ENCODE data around the gene TMEM30A.

TMEM30A gene

GRCh38 chr6:75287424-75287823 is 2.8 kb upstream of the TMEM30A start:
- DNase-seq (ENCODE audit: low read depth), result no peak
- TF ChIP-seq CTCF (conservative IDR thresholded peaks at IDR 0.05; ENCODE audit: low read depth, low read length), result no peak

GRCh38 chr6:75286955-75287354 is 2.4 kb upstream of the TMEM30A start:
- no peak for TF ChIP-seq CTCF (conservative IDR thresholded peaks at IDR 0.05; ENCODE audit: low read depth, low read length)
- no peak for DNase-seq (ENCODE audit: low read depth)
- no peak overlapping the region for H3K4me3 ChIP-seq (ENCODE audit: low read length)

More at GRCh38 chr6:75287424-75287823, 2.8 kb upstream of the TMEM30A start:
- no peak overlapping the region for H3K4me3 ChIP-seq (ENCODE audit: low read length)

- no peak for DNase-seq (ENCODE audit: low read depth)
- H3K4me3 ChIP-seq (ENCODE audit: low read length), result peak overlapping the region; percentile 91
- no peak for TF ChIP-seq CTCF (conservative IDR thresholded peaks at IDR 0.05; ENCODE audit: low read depth, low read length)
These were observed 669 bp upstream of the TMEM30A start for GRCh38 chr6:75285283-75285639.

- TF ChIP-seq CTCF (conservative IDR thresholded peaks at IDR 0.05; ENCODE audit: low read depth, low read length), result no peak
- peak overlapping the region; percentile 91 for H3K4me3 ChIP-seq (ENCODE audit: low read length)
- no peak for DNase-seq (ENCODE audit: low read depth)
These were observed 523 bp downstream of the TMEM30A start for GRCh38 chr6:75283907-75284631.

- no peak for TF ChIP-seq CTCF (conservative IDR thresholded peaks at IDR 0.05; ENCODE audit: low read depth, low read length)
- no peak for DNase-seq (ENCODE audit: low read depth)
- peak overlapping the region; percentile 91 for H3K4me3 ChIP-seq (ENCODE audit: low read length)
These were observed 1.9 kb downstream of the TMEM30A start for GRCh38 chr6:75282706-75283105.

GRCh38 chr6:75281653-75282052 is 2.9 kb downstream of the TMEM30A start:
- DNase-seq (ENCODE audit: low read depth), result no peak
- H3K4me3 ChIP-seq (ENCODE audit: low read length), result peak overlapping the region; percentile 91
- no peak for TF ChIP-seq CTCF (conservative IDR thresholded peaks at IDR 0.05; ENCODE audit: low read depth, low read length)

GRCh38 chr6:75280131-75280855 is 4.3 kb downstream of the TMEM30A start:
- no peak overlapping the region for H3K4me3 ChIP-seq (ENCODE audit: low read length)

More at GRCh38 chr6:75280131-75280855, 4.3 kb downstream of the TMEM30A start:
- no peak for DNase-seq (ENCODE audit: low read depth)
- no peak for TF ChIP-seq CTCF (conservative IDR thresholded peaks at IDR 0.05; ENCODE audit: low read depth, low read length)

Measured in retinal pigment epithelial cell (primary cell).